Endometrium (tissue), 2 donors: ENCODE measurements around the gene KCNAB2.

Experiments used
- FAIRE-seq: peaks from 2 replicates; lab custom pipeline; 2012; peaks lifted over from hg19 to GRCh38; lab: Jason Lieb, UNC
- donor health status: control.
- donor health status: control.

Gene KCNAB2

DNA sequence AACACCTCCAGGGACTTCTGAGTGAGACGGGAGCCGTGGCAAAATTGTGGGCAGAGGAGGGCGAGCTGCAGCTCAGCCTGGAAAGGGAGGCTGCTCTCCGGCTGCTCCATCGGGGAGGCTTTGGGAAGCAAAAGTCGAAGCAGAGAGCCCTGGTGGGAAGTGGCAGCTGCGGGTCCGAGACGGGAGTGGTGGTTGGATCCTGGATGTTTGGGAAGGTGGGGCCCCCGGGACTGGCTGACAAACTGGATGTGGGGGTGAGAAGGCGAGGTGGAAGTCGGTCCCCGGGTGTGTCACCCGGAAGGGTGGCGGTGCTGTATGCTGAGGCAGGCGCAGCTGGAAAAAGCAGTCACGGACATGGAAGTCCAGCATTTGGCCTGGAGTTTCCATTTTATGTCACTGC, 52.1 kb downstream of the KCNAB2 start:
- no peak for FAIRE-seq

DNA sequence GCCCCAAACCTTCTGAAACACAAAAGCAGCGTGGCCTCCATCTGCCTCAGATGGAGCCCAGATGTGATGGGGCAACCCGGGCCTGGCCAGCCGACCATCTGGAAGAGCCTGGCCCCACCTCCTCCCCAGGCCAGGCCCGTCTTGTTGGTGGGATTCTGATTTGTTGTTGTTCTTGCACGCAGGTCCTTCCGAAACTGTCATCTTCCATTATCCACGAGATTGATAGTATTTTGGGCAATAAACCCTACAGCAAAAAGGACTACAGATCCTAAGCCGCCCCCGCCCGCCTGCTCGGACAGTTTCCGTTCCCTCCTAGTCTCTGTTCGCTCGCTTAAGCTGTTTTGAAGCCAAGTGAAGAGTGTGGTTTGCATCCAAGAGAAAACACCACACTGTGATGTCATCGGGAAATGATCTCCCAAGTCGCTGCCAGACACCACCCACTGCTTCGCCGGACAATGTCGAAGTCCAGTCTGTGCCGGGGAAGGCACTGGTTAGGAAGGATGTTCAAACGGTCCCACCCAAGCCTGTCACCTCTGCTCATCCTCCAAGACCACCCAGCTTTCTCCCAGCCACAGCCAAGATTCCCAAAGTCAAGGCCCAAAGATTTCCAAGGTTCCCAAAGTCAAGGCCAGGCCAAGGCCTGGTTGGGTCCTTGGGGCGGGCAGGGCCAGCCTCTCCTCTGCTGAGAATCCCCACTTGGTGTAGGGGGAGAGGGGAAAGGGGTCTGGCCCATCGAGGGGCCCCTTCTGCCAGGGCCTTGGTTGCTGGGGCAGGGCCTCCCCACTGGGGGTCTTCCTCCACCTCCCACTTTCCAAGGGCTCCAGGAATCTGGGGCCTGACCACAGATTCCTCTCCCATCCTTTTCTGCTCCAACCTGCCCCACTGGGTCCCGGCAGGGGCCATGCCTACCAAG, 52.9 kb downstream of the KCNAB2 start:
- peak; percentile 82 for FAIRE-seq

DNA sequence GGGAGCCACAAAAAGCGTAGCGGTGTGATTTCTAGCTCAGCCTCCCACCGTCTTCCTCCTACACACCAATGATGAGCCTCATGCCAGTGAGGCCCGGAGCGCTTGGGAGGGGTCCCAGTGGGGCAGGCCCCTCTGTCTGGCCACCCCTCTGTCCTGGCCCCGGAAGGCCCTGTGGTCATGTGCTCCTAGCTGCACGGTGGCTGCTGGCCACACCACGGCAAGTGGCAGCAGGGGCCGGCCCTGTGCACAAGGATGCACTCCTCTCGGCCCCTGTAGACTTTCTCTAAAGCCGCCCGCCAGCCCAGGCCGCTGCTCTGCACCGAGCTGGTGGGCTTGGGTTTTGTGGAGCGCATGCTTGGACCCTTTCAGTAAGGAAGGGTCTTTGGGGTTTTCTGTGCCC, 53.6 kb downstream of the KCNAB2 start:
- no peak for FAIRE-seq

DNA sequence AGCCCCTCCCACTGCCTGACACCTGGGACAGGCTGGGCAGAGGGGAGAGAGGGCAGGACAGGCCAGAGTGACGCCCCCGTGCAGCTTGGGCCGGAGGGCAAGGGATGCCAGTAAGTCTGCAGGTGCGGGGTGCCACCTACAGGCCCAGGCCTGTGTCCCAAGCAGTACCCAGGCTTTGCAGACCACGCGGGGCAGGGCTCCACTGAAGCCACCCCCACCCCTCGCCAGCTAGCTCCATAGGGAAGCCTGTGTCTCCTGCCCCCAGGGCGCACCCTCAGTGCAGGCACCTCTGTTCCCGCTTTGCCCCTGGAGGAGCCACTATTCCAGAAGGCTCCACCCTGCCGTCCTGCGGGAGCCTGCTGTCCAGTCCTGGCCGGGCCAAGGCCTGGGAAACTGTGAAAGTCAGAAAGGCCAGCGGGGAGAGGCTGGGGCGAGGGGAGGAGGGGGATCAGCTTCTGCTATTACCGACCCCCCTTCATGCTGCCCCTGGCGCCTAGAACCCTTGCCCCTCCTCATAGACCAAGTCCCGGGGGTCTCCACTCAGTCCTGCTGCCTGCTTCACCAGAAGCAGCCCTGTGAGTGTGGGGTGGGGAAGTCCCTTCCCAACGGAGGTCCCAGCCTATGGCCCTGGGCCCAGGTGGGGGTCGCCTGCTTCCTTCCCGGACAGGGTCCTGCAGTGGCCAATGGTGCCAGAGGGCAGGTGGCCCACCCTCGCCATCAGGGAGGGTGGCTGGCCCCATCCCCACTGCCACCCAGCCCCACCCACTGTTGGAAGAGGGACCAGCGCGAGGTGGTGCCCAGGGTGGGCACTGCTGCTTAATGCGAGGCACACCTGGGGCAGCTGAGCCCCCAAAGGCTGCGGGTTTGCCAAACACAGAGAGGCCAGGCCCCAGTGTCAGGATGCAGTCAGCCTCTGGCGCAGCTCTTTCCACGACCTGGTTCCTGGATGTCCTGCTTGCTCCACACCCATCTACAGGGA, 54.4 kb downstream of the KCNAB2 start:
- FAIRE-seq = no peak

DNA sequence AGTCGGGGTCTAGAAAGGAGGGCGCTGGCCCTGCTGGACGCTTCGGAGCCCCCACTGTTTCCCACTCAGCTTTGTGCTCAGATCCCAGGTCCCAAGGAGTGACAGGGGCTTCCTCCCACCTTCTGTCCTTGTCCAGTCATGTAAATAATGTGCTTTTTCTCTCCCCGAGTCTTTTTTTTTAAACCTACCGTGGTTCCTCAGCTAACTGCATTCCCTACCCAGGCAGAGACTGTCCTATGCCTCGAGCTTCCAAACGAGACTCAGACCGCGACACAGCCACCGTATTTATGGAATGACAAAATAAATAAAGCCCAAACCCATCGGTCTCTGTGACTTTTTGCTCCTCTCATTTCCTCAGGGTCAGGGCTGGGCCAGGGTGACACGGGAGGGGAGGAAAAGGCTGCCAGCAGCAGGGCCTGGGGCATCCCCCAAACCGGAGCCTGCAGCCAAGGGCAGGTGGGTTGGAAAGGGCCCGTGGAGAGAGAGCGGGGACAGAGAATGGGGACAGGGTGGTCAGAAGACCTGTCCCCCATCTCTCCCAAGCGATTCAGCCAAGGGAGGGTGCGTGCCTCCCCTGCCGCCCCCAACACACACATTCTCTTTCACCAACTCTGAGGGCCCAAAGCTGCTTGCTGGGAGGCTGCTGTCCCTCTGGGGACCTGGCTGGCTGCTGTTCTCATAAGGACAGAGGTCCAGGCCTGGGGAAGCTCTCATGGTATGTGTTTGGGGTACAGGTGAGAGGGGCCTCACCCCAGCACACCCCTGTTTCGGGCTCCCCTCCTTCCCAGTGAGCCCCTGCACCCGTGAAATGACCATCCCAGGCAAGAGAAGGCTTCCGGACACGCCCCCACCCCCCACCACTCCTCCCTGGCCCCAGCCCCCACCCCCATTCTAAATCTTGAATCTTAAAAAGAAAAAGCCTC, 55.4 kb downstream of the KCNAB2 start:
- no peak for FAIRE-seq

DNA sequence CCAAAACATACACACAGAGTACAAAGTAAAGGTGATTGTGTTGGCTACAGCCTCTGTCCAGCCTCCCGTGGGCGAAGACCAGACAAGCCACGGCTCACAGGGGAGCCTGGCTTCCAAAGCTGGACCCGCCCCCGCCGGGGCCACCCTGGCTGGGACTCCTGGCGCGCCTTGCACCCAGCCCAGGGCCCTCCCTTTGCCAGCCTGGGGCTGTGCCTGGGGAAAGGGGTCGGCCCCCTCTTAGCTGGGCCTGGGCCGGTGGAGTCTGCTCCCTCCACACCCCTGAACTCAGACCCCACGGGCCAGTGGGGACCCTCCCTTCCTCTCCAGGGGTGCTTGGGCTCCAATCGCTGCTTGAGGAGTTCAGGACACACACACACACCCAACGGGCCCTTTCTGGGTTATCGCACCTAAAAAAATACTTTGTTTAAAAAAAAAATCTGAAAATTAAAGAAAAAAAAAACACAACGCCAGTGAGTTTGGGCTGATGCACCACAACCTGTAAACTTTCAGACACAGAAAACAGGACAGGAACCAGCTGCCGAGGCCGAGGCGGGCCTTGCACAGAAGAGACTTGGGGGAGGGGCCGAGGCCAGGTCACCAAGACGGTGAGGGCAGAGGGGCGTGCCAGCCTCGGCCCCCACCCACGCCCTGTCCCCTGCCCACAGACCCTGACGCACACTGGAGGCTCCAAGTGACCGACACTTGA, 56.3 kb downstream of the KCNAB2 start:
- no peak for FAIRE-seq

DNA sequence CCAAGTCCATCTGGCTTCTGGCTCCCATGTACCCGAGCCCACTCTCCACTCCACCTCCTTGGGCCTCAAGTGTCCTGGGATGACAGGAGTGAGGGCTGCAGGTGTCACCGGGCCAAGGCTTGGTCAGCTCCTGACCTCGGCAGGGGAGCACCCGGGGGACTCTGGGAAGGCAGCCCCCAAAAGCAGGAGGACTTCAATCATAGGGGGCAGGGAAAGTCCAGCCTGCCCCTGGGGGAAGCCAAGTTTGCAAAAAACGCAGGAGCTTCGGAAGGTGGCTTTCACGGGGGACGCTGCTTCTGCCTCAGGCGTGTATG, 56.8 kb downstream of the KCNAB2 start:
- FAIRE-seq = no peak

DNA sequence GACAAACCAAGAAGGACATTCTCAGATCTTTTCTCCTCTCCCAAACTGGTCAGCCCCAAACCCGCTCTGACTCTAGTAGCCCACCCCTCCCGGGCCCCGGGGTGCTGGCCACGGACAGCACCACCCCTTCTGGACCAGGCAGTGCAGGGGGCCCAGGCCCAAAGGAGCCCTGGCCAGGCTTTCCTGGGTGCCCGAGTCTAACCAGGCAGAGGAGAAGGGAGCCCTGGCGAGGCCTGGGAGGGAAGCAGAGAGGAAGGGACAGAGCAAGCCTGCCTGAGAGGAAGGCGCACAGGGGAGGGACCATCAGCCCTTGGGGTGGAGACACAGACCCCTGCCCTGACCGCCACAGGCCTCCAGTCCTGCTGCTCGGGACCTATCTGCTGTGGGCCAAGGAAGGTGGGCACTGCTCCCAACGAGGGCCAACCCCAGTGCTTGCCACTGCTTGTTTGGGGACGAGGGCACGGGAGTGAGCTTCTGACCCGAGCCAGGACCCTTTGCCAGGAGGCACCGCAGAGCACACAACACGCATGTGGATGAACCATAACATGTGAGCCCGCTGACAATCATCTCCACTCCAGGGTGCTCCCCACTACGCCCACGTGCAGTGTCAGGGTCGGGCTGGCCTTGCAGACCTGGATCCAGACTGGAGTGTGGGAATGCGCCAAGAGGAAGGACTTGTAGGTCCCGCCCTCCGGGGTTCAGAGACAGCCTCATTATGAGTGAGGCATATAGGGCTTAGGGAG, 57.6 kb downstream of the KCNAB2 start:
- FAIRE-seq = no peak

DNA sequence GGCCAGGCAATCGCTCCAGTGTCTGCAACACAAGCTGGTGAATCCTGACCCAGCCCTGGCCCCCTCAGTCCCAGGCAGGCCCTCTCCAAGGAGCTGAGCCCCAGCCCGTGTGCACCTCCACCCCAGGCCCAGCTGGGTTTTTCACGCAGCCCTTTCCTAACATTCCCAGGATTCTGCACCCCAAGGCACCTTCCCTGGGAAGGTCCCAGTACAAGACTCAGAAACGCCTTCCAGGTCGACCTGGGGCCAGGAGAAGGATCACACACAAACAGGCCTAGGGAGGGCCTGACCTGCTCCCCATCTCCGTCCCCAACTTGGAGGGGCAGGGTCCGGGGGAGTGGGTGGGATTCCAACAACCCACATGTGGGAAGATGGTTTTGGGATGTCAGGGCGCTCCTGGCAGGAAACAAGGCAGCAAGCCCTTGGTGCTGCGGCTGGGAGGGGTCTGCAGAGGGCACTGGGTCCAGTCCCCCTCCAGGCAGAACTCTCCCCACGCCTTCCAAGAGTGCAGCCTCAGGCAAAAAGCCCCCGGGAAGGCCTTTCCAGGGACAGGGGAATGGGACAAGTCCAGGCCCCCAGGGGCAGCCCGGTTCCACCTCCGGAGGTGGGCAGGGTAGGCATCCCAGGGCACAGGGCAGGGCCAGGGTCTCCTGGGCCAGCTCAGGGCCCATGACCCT, 58.3 kb downstream of the KCNAB2 start:
- no peak for FAIRE-seq

DNA sequence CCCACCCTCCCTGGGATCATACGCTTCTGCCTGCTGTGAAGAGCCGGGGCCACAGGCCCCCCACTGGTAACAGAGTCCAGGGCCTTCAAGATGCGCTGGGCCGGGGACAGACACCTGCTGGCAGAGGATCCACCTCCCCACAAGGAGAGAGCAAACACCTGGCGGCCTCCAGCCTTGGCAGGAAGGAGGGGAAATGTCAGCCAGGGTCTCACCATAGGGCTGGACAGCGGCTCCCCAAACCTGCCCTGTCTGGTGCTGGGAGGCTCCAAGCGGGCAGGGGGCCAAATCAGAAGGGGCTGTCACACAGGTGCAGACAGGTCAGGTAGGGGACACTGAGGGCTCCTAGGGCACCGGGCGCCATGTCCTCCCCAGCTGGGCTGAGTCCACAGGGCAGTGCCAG, 58.9 kb downstream of the KCNAB2 start:
- no peak for FAIRE-seq

DNA sequence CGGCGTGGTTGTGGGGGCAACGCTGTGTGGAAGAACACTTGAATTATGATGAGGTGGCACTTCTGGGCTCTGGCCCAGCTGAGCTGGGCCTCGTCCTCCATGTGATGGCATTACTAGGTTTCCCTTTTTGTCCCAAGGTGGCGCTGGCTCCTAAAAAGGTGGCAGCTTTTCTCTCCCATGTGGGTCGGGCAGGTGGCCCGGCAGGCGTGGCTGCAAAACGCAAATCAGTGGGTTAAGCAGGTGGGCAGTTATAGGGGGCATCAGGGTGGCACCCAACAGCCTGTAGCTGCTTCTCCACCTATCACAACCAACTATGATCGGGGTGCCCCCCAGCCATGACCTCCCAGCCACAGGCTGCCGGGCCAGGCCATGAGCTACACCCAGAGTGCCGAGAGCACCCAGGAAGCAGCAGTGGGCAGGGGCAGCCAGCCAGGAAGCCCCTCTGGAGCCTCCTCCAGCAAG, 59.6 kb downstream of the KCNAB2 start:
- FAIRE-seq = no peak

DNA sequence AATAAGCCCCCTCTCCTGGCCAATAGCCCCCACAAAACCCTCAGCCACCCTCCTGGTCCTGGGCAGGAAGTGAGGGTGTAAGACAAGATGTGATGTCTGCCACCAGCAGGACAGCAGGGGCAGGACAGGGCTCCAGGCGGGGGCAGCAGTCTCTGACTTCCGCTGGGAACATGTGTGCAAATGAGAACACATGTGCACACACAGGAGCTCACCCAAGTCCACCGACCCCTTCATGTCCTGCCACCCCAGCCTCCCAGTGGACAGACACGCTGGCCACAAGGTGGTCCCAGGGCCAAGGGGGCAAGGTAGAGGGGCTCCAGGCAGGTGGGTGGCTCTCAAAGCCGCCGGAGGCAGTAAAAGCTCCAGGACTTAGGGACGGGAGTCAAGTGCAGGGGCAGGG, 60.1 kb downstream of the KCNAB2 start:
- no peak for FAIRE-seq

DNA sequence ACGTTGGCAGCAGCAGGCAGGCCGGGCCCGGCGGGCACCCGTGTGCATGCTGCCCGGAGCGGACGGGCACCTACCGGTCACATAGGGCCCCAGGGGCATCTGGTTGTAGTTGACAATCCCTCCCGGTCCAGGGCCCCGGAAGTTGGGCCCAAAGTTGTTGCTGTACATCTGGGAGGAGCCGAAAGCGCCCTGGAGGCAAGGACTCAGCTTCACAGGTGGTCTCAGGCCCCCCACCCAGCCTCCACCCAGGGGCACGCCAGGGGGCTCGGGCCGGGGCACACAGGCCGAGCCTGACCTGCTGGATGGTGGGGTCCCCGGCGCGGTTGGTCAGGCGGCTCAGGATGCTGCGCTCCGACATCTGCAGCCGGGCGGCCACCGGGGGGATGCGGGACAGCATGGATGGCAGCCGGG, 60.6 kb downstream of the KCNAB2 start:
- FAIRE-seq = no peak

DNA sequence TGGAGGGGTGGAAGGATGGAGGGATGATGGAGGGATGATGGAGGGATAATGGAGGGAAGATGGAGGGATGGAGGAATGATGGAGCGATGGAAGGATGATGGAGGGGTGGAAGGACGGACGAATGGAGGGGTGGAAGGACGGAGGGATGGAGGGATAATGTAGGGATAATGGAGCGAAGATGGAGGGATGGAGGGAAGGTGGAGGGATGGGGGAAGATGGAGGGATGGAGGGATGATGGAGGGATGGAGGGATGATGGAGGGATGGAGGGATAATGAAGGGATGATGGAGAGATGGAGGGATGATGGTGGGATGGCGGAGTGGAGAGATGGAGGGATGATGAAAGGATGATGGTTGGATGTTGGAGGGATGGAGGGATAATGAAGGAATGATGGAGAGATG, 61.3 kb downstream of the KCNAB2 start:
- no peak for FAIRE-seq

DNA sequence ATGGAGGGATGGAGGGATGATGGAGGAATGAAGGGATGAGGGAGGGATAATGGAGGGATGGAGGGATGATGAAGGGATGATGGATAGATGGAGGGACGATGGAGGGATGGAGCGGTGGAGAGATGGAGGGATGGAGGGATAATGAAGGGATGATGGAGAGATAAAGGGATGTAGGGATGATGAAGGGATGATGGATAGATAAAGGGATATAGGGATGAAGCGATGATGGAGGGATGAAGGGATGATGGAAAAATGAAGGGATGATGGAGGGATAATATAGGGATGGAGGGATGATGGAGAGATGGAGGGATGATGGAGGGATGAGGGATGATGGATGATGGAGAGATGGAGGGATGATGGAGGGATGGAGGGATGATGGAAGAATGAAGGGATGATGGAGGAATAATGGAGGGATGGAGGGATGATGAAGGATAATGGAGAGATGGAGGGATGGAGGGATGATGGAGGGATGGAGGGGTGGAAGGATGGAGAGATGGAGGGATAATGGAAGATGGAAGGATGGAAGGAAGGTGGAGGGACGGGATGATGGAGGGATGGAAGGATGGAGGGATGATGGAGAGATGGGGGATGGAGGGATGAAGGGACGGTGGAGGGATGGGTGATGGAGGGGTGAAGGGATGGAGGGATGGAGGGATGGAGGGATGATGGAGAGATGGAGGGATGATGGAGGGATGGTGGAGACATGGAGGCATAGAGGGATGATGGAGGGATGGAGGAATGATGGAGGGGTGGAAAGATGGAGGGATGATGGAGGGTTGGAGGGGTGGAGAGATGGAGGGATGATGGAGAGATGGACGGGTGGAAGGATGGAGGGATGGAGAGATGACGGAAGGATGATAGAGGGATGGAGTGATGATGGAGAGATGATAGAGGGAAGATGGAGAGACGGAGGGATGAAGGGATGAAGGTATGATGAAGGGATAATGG, 62.0 kb downstream of the KCNAB2 start:
- FAIRE-seq = no peak

DNA sequence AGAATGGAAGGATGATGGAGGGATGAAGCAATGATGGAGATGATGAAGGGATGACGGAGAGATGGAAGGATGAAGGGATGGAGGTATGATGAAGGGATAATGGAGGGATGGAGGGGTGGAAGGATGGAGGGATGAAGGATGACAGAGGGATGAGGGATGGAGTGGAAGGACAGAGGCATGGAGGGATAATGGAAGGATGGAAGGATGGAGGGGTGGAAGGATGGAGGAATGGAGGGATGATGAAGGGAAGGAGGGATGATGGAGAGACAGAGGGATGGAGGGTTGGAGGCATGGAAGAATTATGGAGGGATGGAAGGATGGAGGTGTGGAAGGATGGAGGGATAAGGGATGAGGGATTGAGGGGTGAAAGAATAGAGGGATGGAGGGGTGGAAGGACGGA, 62.8 kb downstream of the KCNAB2 start:
- no peak for FAIRE-seq

DNA sequence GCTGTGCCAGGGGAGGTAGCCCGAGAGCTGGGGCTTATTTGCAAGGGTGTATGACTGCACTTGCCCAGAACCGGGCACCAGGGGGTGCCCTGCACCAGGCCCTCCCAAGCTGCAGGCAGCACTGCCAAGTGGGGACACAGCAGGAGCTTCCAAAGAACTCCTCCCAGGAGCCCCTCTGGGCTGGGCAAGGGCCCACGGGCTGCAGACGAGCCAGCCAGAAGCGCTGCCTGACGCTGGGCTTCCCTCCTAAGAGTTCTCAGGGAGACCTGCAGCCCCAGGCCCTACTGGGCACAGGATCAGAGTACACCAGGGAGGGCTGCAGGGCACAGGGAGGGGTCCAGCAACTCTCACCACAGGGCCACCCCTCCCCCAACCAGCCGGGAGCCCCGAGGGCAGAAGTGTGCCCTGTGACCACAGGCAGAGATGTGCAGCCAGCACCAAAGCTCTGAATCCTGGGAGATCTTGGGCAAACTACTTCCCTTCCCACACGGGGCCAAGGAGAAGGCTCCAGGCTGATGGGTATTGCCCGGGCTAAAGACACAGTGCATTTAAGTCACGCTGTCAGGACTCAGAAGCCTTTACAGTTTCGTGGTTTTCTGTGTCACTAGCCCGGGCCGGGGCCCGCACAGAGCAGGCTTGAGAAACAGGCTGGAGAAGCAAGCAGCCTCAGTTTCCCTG, 63.4 kb downstream of the KCNAB2 start:
- FAIRE-seq = no peak

DNA sequence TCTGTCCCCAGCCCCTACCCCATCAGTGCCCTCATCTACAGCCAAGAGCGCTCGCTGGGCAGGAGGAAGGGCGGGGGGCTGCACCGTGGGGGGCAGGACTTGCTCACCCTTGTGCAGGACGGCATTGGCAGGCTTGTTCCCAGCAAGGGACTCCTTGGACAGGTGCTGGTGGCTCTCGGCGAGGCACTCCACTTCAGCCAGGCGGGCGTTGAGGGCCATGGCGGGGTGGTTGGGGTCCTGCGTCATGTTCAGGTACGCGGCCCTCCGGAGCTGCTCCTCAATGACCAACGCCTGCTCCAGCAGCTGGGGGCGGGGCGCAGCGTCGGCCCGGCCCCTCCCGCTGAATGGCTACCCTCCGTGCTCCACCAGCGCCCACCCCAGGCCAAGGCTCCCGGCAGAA, 64.0 kb downstream of the KCNAB2 start:
- no peak for FAIRE-seq
